GM19193 (cell line): ENCODE results near the gene RAMAC.

Experiments used
- POLR2A ChIP-seq: IDR thresholded peaks from 4 replicates; pipeline ENCODE4 v1.6.1; 2011; ENCODE audit not compliant: insufficient read depth, insufficient read length; ENCODE audit errors: extremely low read depth

Gene RAMAC

DNA sequence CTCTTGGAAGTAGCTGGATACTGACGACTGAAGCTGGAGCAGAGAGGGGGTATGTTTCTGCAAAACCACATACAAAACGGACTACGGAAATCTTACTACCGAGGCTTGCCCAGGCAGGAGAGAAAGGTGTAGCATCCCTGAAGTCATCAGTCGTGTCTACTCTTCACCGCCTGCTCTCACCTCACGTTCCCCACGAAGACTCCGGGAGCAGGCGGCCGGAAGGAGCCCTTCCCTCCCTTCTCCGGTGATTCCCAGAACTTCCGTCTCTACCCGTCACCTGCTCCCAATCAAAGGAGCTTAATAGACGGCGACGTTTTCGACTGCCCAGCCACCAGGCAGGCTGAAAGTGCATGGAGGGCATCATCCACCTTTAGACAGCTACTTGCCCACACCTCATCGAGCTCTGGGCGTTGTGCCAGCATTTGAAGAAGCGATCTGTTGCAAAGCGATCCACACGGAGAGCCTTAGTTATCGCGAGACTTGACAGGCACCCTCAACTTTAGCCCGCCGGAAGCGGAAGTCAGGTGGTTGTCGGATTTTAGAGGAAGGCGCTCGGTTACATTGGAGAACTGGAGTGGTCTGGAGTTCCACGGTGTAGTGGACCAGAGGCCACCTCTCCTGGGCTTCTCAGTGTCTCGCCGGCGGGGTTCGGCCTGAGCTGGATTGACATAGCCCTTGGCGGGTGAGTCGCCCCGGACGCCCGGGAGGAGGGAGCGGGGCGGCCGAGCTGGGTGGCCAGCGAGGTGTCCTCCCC, at the start of gene RAMAC:
RAMAC (plus strand) TSS at position 523 of the 754 bp plus-strand sequence. CDS start 2,809 bp downstream, outside the sequence.
- TF ChIP-seq POLR2A: peak; percentile 86

DNA sequence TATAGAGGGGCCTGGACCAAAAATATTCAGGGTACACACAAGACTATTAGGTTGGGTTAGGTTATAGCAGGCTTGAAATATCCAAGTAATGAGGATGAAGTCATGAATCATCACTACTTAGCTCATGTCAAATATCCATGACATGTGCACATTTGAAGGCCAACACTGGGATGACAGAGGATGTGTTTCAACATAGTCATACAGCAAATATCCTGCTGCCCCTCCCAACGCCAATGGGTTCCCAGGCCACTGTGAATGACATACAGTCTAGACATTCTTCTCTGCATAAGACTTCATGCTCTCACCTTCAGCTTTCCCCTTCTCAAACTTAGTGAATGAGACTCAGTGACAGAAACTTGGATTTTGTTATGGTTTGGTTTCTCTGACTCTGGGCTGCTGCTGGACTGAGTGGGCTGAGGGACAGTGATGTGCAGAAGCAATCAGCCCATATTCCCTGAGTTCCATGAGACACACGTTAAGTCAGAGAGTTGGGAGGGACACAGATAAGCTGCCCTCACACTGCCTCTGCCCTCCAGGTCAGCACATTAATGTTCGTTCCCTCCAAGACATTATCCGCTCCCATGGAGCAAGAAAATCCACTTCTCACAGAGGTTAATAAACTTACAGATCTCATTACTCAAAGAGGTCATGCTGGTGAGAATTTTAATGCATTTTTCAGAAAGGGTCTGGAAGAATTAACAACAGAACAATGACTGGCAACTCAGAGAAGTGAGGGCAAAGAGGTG, 48.9 kb upstream of the RAMAC start:
- no peak for TF ChIP-seq POLR2A

DNA sequence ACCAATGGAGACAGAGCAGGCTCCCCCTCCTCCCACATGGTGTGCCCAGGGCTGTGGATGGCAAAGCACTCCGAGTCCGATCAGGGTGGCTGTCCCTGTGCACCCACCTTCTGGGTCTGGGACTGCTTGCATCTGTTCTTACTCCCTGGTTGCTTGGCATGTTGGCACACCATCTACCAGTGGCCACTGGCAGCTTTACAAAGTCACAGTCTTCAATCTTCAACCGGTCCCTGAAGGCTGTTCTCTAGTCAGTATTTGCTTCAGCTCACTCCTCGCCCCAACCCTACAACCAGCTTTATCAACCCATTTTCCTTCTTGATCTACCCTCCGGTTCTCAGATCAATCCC, 48.3 kb upstream of the RAMAC start:
- no peak for TF ChIP-seq POLR2A

DNA sequence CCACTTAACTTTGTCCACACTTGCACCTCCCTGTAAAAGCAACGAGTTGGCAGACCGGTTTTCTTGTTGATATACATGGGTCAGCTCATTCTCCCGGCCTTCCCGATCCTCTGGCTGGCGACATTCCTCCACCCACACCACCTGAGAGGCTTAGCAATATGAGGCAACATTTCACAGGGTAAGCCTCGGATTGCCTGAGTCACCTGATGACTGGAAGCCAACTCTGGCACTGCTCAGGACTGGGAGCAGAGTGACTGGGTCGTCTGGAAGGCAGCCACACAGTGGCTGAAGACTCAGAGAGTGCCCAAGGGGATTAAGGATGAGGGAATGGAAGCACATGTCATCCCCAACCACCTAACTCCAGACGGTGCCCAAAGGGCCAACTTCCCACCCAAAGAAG, 43.3 kb upstream of the RAMAC start:
- TF ChIP-seq POLR2A: no peak

DNA sequence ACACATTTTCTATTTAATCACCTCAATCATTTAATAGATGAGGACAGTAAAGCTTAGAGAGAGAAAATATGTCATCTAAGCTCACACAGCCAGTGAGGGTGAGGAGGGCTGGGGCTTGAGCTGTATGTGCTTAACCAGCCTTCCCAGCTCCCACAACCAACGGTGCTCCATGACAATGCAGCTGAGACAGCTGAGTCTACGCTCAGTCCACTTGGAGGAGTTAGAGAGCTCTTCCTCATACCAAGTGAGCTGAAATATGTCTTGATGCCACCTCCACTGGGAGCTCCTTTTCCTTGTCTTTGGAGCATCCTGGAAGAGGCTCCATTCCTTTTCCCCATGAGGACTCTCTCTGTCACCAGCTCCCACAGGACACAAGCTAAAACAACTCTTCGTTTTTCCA, 42.8 kb upstream of the RAMAC start:
- TF ChIP-seq POLR2A: no peak

DNA sequence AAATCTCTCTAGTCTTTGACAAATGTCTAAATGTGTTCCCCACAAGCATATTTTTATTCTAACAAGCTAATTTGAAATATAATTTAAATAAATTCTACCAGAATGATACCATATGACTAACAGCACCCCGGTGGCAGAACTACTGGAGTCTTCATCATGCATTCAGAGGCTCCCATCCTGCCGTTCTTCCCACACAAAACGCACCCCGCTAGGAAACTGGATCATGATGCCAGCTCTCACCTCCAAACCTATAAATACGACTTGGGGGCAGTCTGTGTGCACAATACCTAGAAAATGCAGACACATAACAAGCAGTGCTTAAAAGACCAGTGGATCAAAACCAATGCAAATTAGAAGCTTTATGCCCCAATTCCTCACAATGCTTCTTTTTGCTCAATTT, 42.0 kb upstream of the RAMAC start:
- no peak for TF ChIP-seq POLR2A

DNA sequence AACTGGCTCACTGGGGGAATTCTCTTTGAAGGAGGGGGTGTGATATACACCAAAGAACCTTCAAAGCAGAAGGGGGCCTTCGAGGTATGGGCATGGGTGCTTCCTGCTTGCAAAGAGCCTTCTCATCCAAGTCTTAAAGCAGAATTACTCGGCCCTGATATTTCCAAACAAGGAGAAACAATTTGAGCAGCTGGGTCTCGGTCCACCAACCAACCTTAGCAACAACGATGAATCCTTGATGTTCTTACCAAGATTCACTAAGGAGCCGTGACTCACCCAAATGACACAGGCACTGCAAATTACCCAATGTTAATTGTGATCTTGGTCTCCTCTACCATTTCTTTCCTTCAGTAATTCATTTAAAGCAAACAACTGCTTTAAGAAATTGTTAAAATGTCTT, 41.2 kb upstream of the RAMAC start:
- no peak for TF ChIP-seq POLR2A

DNA sequence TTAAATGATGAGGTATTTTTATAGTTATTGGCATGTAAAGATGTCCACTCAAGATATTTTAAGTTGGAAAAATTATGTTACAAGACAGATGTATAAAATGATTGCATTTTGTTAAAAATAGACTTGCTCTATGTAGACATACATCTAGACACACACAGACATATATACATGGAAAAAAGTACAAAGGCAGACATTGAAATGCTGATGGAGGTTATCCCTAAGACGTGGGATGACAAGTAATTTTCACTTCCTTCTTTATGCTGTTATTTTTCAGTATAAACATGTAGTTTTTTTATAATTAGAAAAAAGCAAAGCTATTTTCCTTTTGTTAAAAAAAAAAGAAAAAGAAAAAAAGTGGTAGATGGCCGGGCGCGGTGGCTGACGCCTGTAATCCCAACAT, 40.7 kb upstream of the RAMAC start:
- TF ChIP-seq POLR2A: no peak

DNA sequence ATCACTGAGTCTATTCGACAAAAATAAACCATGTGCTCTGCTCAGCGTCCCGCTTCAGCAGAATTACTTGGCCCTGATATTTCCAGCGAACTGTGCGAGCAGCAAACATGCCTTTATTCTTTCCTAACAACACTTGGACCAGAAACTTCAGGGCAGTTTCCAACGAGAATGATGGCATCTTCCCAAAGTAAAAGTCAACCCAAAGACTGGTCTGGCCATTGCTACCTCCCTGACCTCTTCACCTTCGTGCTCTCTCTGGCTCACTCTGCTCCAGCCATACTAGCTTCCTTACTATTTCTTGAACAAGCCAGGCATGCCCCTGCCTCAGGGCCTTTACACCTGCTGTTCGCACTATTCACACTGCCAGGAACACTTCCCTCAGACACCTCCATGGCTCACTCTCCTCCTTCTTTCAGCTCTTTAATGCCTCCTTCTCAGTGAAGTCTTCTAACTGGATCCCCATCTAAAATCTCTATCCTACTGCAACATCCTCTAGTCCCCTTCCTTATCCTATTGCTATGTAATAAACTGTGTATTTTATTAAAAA, 39.8 kb upstream of the RAMAC start:
- TF ChIP-seq POLR2A: no peak

DNA sequence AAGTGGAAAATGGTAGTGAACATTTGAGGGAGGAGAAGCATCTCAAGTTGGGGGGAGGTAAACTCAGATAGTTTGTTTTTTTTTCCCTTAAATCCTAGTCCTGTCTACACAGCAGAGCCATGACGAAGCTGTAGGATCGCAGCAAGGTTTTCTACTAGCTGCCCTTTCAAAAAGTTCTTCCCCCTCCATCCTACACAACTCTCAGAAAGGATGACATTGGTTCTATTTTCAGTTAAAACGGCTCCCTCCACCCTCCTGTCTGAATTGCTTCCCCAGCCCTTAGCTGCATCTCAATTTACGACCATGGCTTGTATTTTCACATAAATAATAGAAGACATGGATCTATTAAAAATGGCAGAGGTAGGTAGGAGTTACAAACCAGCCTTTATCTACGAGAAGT, 35.7 kb upstream of the RAMAC start:
- no peak for TF ChIP-seq POLR2A

DNA sequence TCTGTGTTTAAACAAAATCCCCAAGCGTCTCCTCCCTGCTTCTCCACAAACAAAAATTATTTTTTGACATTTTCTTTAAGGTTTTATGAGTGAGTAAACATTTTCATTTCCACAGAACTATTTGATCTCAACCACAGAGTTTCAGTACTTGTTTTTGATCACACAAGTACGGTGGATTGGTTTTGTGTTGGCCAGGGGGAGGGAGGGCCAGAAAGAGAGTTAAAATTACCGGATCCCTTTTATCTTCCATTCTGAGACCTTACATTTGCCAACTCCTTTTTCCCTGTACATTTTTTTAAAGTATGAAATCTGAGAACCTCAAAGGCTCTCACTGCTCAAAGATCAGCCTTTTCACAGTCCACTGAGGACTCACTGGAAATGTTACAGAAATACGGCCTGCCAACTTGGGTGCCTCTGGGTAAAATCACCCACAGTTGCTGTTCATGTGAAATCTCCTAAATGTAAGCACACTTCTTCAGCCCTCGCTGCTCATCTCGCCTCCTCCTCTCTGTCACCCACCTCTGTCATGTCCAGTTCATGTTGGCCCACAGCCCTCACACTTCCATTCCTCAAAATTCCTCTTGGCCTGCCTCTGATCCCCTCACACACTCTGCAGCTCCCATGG, 35.2 kb upstream of the RAMAC start:
- no peak for TF ChIP-seq POLR2A

DNA sequence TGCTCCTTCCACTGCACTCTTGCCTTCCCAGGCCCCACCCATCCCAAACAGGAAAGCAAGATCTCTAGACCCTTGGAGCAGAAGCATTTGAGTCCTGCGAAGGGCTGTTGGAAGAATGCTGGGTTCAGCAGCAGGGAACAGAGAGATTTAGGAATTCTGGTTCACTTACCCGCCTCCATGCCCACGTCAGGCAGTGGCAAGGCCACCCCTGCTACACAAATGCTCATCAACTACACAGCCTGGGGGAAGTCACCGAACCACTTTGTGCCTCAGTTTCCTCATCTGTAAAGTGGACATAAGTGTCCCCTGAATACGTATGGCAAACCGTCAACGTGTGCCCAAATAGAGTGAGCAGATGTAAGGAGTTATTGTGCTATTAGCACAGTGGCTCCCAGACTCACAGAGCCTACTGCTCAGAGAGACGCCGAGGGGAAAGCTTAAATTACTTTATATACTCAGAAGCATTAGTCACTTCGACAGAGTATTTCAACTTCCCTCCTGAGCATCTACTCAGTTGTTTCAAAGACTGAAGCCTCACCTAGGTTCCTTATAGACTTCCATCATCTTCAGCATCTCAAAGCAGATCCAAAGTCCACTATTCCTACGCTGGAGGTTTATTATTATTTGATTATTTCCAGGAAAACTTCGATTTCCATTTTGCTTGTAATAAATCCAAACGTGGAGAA, 34.4 kb upstream of the RAMAC start:
- TF ChIP-seq POLR2A: no peak

DNA sequence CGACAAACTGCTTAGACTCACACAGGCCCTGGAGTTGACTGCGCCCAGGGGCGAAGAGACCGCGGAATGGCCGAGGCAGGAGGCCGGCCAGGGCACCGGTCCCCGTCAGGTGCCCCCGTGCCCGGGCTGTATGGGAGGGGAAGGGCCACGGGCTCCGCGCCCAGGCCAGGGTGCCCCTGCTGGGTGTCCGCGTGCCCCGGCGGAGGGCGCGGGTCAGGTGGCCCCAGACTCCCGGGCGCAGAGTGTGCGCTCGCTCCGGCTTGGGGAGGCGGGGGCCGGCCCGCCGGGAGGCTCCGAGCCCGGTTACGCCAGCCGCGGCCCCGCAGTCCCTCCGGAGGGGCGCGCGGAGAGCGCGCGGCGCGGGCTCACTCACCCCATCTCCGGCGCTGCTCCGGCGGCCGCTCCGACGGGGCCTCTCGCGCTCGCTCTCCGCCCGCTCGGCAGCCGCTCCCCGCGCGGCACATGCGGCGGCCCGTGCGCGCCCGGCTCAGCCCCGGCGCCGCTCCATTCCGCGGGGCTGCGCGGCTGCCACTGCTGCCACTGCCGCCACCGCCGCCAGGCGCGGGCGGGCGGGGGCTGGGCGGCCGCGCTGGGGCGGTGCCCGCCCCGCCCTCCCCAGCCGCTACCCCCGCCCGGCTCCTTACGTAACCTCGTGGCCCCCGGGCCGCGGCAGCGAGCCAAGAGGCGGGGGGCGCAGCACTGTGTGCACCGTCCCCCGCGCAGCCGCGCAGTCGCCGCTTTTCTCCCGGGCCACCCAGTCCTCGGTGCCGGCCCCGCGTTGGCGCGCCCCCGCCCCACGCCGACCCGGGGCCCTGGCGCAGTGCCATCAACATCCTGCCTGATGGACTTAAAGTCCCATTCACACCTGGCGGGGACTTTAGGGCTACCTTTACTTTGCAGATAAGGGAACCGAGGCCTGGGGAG, 33.6 kb upstream of the RAMAC start, which contains the start of gene HOMER2:
HOMER2 (minus strand) TSS at position 563 of the 924 bp plus-strand sequence; CDS start at position 378, 185 bp downstream.
- TF ChIP-seq POLR2A: no peak

DNA sequence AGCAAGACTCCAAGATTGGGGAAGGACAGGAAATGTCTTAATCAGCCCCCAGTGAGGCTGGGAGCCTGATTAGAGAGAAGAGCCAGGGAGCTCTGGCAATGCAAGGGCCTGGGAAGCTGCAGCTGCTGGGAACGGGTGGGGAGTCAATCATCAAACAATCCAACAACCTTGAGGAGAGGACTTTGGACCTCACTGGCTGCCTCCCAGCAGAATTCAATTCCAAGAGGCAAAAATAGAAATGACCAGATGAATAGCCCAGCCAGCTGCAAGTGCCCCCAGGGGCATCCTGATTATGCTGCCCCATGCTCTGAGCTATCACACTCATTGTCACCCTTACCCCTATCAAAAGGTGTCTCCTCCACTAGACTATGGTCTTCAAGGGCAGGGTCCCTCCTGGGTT, 27.4 kb upstream of the RAMAC start:
- TF ChIP-seq POLR2A: no peak
